HL-60/S4 (cell line): Measurements from ENCODE around the gene ICE1.

Experiments
- in situ Hi-C: fragments of 300-500 bp; cut with MboI; formaldehyde crosslinking; loops from 2 replicates; pipeline ENCODE4 v1.14.3; 2022; ENCODE audit warnings: low sequenced_read_pairs

ICE1 gene

DNA sequence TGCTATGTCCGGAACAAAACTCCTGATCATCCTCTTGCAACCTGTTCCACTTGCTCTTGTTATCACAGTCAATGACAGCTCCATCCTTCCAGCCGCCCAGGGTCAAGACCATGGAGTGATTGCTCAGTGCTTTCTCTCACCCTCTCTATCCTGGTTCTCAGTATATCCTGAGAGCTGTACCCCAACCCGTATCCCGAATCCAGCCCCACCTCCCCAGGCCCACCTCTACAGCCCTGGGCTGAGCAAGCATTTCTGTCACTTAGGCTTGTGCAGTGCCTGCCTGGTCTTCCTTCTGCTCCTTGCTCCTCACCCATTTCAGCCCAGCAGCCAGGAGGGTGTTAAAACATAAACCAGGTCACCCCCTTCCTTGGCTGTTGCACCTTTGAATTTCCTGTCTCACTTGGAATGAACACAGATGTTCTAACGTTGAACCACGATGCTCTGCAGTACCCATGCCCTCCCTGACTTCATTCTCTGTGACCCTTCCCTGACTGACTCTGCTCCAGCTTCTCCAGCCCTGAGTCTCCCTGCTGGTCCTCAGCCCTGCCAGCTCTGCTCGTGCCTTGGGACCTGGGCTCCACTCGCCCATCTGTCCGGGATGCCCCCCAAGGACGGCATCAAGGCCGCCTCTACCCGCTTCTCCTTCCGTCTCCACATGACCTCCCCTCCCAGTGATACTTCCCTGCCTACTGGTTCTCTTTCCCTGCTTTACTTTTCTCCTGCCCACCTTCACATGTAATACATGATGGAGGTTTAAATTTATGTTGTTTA, 110.0 kb downstream of the ICE1 start:
- in situ Hi-C loops = no loop called here

GRCh38 chr5:5533927-5534326, 111.5 kb downstream of the ICE1 start:
- in situ Hi-C loops = no loop called here

DNA sequence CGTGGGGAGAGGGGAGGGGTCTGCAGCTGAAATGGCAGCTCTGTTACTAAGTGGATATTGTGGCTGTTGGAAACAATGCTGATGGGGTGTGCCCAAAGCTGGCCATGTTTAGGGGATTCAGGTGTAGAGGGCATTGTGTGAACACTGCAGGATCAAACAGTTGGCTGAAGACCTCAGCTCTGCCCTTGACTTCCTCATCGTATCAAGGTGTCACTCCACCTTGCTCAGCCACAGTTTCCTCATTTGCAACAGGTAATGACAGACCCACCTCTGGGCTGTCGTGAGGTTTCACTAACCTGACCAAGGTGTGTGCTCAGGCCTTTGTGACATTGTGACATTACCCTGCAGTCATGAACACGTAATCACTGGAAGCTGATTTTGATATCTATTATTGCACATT, 111.9 kb downstream of the ICE1 start:
- in situ Hi-C loops = no loop called here

GRCh38 chr5:5536871-5537270, 114.4 kb downstream of the ICE1 start:
- in situ Hi-C loops = no loop called here

DNA sequence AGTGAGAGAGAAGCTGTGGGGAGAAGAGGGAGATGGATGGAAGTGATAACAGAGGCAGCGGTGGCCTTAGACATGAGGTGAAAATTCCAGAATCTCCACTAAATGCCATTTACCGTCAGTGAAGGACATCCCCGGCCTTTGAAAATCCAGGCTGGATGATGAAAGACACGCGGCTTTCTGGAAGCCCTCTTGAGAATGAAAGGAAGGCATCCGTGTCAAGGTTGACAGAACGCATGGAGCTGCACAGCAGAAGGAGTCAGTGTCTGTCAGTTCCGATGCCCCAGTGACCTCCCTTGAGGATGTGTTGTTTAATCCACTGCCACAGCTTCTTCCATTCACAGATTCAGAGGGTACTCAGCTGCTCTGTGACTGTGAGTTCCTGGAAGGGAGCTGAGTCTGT, 114.9 kb downstream of the ICE1 start:
- in situ Hi-C loops = no loop called here

DNA sequence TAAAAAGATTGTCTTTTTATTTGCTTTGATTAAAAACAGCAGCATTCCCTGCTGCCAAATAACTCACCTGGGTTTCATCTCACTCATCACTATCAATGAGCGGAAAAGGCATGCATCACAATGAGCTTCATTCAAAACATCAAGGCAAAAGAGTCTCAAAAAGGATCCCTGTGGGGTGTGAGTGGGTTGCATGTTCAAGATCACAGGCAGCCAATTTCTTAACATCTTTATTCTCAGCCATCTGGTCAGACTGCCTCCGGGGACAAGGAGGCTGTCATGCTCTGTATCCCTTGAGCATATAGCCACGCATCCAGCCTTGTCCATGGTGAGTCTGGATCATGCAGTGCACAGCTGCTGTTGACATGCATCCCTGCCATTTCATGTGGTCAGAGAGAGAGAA, 117.1 kb downstream of the ICE1 start:
- in situ Hi-C loops = no loop called here
